Glomerular endothelial cell (primary cell): ENCODE results near the gene BEST4. TPM values are rescaled to one million over a fixed set of nuclear protein-coding genes. Genes with fewer than 3 reads are reported as not detected.
"Not testable (repeated sequence)": the region's sequence is repeated elsewhere in the genome, so short reads cannot be mapped to it uniquely, and the experiment has no call there.

Experiments used
- DNase-seq: peaks from one replicate; pipeline ENCODE4 v3.0.0-alpha.2; 2011; ENCODE audit warnings: low read depth, low spot score; ENCODE audit errors: extremely low read depth
- total RNA-seq: library from RNA; depleted of rRNA; stranded (reverse); fragments of >200 nt; gene quantifications from 2 replicates; pipeline ENCODE4 v1.2.3, GENCODE V29; 2015

The BEST4 gene
- total RNA-seq, 1 donor from 2014 or later, result not detected

GRCh38 chr1:44803062-44803311 is 15.0 kb upstream of the BEST4 start:
- DNase-seq, result no peak

- DNase-seq, result no peak
Measured at GRCh38 chr1:44802306-44803061, 14.5 kb upstream of the BEST4 start.

GRCh38 chr1:44801491-44802305 is 13.7 kb upstream of the BEST4 start:
- no peak for DNase-seq

GRCh38 chr1:44799770-44800584 is 12.0 kb upstream of the BEST4 start, which contains the start of gene PLK3:
Gene PLK3, plus strand, starts transcription at chr1:44800377. Its CDS starts 87 bp downstream, at chr1:44800464.
- DNase-seq, result no peak

GRCh38 chr1:44798481-44799365 is 10.8 kb upstream of the BEST4 start:
- no peak for DNase-seq

GRCh38 chr1:44797886-44798285 is 9.9 kb upstream of the BEST4 start:
- not testable (repeated sequence) for DNase-seq

- no peak for DNase-seq
Measured at GRCh38 chr1:44792736-44793502, 4.9 kb upstream of the BEST4 start.

GRCh38 chr1:44790968-44791801 is 3.2 kb upstream of the BEST4 start:
- DNase-seq, result no peak

GRCh38 chr1:44787506-44787905 is 464 bp downstream of the BEST4 start:
- DNase-seq, result no peak

GRCh38 chr1:44786841-44787426 is 1.0 kb downstream of the BEST4 start:
- DNase-seq, result no peak

GRCh38 chr1:44786138-44786840 is 1.7 kb downstream of the BEST4 start:
- DNase-seq, result no peak

- DNase-seq, result no peak
Measured at GRCh38 chr1:44785501-44786137, 2.4 kb downstream of the BEST4 start.

GRCh38 chr1:44785029-44785380 is 3.0 kb downstream of the BEST4 start:
- DNase-seq, result no peak

- no peak for DNase-seq
Measured at GRCh38 chr1:44784094-44785028, 3.6 kb downstream of the BEST4 start.

- no peak for DNase-seq
Measured at GRCh38 chr1:44783697-44784093, 4.3 kb downstream of the BEST4 start.

GRCh38 chr1:44780583-44781121 is 7.3 kb downstream of the BEST4 start:
- DNase-seq, result no peak
